GM12878 (cell line): Measurements from ENCODE around the gene TENT5A.

Experiments used
- ASH2L ChIP-seq: fragments of 300-600, 200-600 bp; sonication (generic); IDR thresholded peaks from 2 replicates; pipeline ENCODE4 v1.6.1; 2017; ENCODE audit warnings: low read depth, mild to moderate bottlenecking, borderline replicate concordance
- ETV6 ChIP-seq, 2 experiments: fragments of 450-650 bp in 1 of 2; IDR thresholded peaks in 1 of 2; conservative IDR thresholded peaks in 1 of 2; 2 replicates each; pipeline ENCODE4 v1.6.1; 2014; ENCODE audit warnings: antibody characterized with exemption in 1 of 2, borderline replicate concordance in 1 of 2, low read depth in 1 of 2, mild to moderate bottlenecking in 1 of 2, moderate library complexity in 1 of 2
- POLR2A ChIP-seq: IDR thresholded peaks from 2 replicates; pipeline ENCODE4 v1.6.1; 2011; ENCODE audit warnings: low read depth, mild to moderate bottlenecking, low read length
- POLR2AphosphoS2 ChIP-seq: IDR thresholded peaks from 2 replicates; pipeline ENCODE4 v1.6.1; 2011; ENCODE audit warnings: low read depth, mild to moderate bottlenecking, low read length, improper control_type of control experiment, moderate library complexity
- RAD21 ChIP-seq: IDR thresholded peaks from 2 replicates; pipeline ENCODE4 v1.6.1; 2011; ENCODE audit warnings: mild to moderate bottlenecking, low read depth, low read length, moderate library complexity; ENCODE audit not compliant: insufficient read depth
- SIN3A ChIP-seq: IDR thresholded peaks from 2 replicates; pipeline ENCODE4 v1.6.1; 2012; ENCODE audit warnings: low read depth, low read length, improper control_type of control experiment
- SP1 ChIP-seq: IDR thresholded peaks from one replicate; pipeline ENCODE4 v1.6.1; 2011; ENCODE audit warnings: low read depth, low read length
- TCF3 ChIP-seq: IDR thresholded peaks from 2 replicates; pipeline ENCODE4 v1.6.1; 2012; ENCODE audit warnings: low read depth, mild to moderate bottlenecking, low read length, borderline replicate concordance; ENCODE audit not compliant: insufficient read depth
- TF ChIP-seq, protein P1 (sequence below), 3 experiments: IDR thresholded peaks in 2 of 3; conservative IDR thresholded peaks in 1 of 3; 2 replicates each; pipeline ENCODE4 v1.5.1; 2011; ENCODE audit warnings: low read depth in 3 of 3, low read length in 3 of 3, mild to moderate bottlenecking in 3 of 3, control low read depth in 2 of 3, moderate library complexity in 2 of 3, inconsistent platforms in 1 of 3, mixed read lengths in 1 of 3; ENCODE audit not compliant: control insufficient read depth in 2 of 3, insufficient read depth in 1 of 3; ENCODE audit errors: extremely low read depth in 1 of 3
- TF ChIP-seq, protein P2 (sequence below): IDR thresholded peaks from 2 replicates; pipeline ENCODE4 v1.6.1; 2012; ENCODE audit warnings: mild to moderate bottlenecking, low read depth, low read length
- TF ChIP-seq, protein P3 (sequence below): IDR thresholded peaks from 2 replicates; pipeline ENCODE4 v1.6.1; 2011; ENCODE audit warnings: low read depth, mild to moderate bottlenecking, low read length, moderate library complexity, borderline replicate concordance; ENCODE audit errors: extremely low read depth

DNA sequence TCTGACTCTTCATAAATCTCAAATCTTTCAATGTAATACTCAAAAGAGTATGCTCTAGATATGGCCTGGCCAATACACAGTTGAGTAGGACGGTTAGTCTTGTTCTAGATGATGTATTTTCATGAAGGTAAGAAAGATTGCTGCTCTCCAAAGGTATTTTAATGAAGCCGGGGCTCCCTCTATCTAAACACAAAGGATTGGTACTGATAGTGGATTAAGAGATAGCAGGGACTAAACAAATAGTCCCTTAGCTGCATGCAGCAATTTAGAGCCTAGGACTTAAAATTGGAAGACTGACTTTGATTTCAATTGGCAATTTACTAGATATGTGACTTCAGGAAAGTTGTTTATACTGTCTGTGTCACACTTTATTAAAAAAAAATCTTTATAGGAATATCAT lies 31.4 kb upstream of the TENT5A start:
- TF ChIP-seq ETV6 (conservative IDR thresholded peaks at IDR 0.05 in 1 of 2, IDR thresholded peaks at IDR 0.05 in 1 of 2; ENCODE audit: borderline replicate concordance in 1 of 2, low read depth in 1 of 2) (no peak), SP1 (no peak), POLR2AphosphoS2 (no peak), RAD21 (no peak), POLR2A (no peak), ASH2L (no peak), TCF3 (no peak), SIN3A (no peak)
- TF ChIP-seq, protein P1, sequence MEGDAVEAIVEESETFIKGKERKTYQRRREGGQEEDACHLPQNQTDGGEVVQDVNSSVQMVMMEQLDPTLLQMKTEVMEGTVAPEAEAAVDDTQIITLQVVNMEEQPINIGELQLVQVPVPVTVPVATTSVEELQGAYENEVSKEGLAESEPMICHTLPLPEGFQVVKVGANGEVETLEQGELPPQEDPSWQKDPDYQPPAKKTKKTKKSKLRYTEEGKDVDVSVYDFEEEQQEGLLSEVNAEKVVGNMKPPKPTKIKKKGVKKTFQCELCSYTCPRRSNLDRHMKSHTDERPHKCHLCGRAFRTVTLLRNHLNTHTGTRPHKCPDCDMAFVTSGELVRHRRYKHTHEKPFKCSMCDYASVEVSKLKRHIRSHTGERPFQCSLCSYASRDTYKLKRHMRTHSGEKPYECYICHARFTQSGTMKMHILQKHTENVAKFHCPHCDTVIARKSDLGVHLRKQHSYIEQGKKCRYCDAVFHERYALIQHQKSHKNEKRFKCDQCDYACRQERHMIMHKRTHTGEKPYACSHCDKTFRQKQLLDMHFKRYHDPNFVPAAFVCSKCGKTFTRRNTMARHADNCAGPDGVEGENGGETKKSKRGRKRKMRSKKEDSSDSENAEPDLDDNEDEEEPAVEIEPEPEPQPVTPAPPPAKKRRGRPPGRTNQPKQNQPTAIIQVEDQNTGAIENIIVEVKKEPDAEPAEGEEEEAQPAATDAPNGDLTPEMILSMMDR (IDR thresholded peaks at IDR 0.05 in 2 of 3, conservative IDR thresholded peaks at IDR 0.05 in 1 of 3; ENCODE audit: control insufficient read depth in 2 of 3, extremely low read depth in 1 of 3, insufficient read depth in 1 of 3, low read depth in 3 of 3, low read length in 3 of 3) = no peak
- TF ChIP-seq, protein P2, sequence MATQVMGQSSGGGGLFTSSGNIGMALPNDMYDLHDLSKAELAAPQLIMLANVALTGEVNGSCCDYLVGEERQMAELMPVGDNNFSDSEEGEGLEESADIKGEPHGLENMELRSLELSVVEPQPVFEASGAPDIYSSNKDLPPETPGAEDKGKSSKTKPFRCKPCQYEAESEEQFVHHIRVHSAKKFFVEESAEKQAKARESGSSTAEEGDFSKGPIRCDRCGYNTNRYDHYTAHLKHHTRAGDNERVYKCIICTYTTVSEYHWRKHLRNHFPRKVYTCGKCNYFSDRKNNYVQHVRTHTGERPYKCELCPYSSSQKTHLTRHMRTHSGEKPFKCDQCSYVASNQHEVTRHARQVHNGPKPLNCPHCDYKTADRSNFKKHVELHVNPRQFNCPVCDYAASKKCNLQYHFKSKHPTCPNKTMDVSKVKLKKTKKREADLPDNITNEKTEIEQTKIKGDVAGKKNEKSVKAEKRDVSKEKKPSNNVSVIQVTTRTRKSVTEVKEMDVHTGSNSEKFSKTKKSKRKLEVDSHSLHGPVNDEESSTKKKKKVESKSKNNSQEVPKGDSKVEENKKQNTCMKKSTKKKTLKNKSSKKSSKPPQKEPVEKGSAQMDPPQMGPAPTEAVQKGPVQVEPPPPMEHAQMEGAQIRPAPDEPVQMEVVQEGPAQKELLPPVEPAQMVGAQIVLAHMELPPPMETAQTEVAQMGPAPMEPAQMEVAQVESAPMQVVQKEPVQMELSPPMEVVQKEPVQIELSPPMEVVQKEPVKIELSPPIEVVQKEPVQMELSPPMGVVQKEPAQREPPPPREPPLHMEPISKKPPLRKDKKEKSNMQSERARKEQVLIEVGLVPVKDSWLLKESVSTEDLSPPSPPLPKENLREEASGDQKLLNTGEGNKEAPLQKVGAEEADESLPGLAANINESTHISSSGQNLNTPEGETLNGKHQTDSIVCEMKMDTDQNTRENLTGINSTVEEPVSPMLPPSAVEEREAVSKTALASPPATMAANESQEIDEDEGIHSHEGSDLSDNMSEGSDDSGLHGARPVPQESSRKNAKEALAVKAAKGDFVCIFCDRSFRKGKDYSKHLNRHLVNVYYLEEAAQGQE = no peak
- TF ChIP-seq, protein P3, sequence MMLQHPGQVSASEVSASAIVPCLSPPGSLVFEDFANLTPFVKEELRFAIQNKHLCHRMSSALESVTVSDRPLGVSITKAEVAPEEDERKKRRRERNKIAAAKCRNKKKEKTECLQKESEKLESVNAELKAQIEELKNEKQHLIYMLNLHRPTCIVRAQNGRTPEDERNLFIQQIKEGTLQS = no peak
